Adrenal gland (tissue), 12 donors: ENCODE measurements around the gene GLRB. TPM values are rescaled to one million over a fixed set of nuclear protein-coding genes. Genes with fewer than 3 reads are reported as not detected.

Source experiments
- DNase-seq, 7 donors: peaks; one replicate each; pipeline ENCODE4 v3.0.0-alpha.2; 2019 to 2020
- H3K27ac ChIP-seq, 5 donors: fragments of 200-600 bp; sonication (generic) in 4 of 5; 1 replicate in 3 of 5; 2 replicates in 2 of 5; pipeline versions ENCODE4 v1.5.1 to v1.8.0; 2016 to 2020; ENCODE audit warnings: mild to moderate bottlenecking in 1 of 5
- H3K27me3 ChIP-seq: fragments of 200-600 bp; 2 replicates; pipeline ENCODE4 v1.8.0; 2021
- H3K36me3 ChIP-seq, 2 donors: fragments of 200-600 bp; replicated peaks in 1 of 2; 1 replicate in 1 of 2; 2 replicates in 1 of 2; pipeline versions ENCODE4 v1.5.1 to v1.8.0; 2018 to 2022
- H3K4me1 ChIP-seq, 2 donors: fragments of 200-600 bp; replicated peaks in 1 of 2; 1 replicate in 1 of 2; 2 replicates in 1 of 2; pipeline versions ENCODE4 v1.5.1 to v1.8.0; 2018 to 2021
- H3K4me3 ChIP-seq, 4 donors: fragments of 200-600 bp; sonication (generic) in 3 of 4; one replicate each; pipeline ENCODE4 v1.5.1; 2016 to 2018
- H3K9me3 ChIP-seq, 3 donors: fragments of 200-600 bp; sonication (generic) in 1 of 3; replicated peaks in 1 of 3; 1 replicate in 2 of 3; 2 replicates in 1 of 3; pipeline versions ENCODE4 v1.5.1 to v1.8.0; 2016 to 2021
- CTCF ChIP-seq, 6 experiments: fragments of 450-650 bp in 4 of 6; fragments of 200-600 bp in 2 of 6; sonication (generic) in 1 of 6; IDR thresholded peaks; 1 replicate in 5 of 6; 2 replicates in 1 of 6; pipeline versions ENCODE4 v1.5.1 to v1.8.0; 2016 to 2021; ENCODE audit warnings: antibody characterized with exemption in 6 of 6, mild to moderate bottlenecking in 2 of 6, moderate library complexity in 1 of 6
- POLR2A ChIP-seq, 2 donors: fragments of 450-650 bp; IDR thresholded peaks; one replicate each; pipeline ENCODE4 v1.6.1; 2017; ENCODE audit warnings: antibody characterized with exemption in 2 of 2, mild to moderate bottlenecking in 2 of 2, moderate library complexity in 1 of 2
- WGBS, 4 donors: extraction: QIAGEN DNeasy Blood & Tissue Kit in 2 of 4; methylation state at CpG; one replicate each; pipeline versions ENCODE4 v1.1.5 to v1.1.7; 2013 to 2017; 5-methylcytosine and 5-hydroxymethylcytosine counted together
- intact Hi-C, 2 donors: fragments of 100-400 bp; cut with DNase I; formaldehyde crosslinking; loops; one replicate each; pipeline versions ENCODE4 v1.14.1 to v1.15.0; 2022 to 2023
- polyA plus RNA-seq, 3 donors: library from polyadenylated mRNA; stranded (reverse); fragments of 200-250 nt in 2 of 3; fragments of 350-450 nt in 1 of 3; fragmentation: Illumina TruSeq in 1 of 3; extraction: RNeasy Lipid Tissue Mini Kit (QIAGEN cat#74804) in 1 of 3; gene quantifications; one replicate each; pipeline ENCODE4 v1.2.3, GENCODE V29; 2013 to 2014
- total RNA-seq, 9 donors: library from RNA; depleted of rRNA in 4 of 9; stranded (reverse); fragments of >200 nt in 4 of 9; fragments of 120-200 nt in 1 of 9; fragmentation: NEBNext Ultra II Directional in 1 of 9; extraction: Animal tissue kit (Norgen Biotek cat#: 25700) in 1 of 9; gene quantifications; one replicate each; pipeline versions ENCODE4 v1.1.0 to v1.2.4, GENCODE V29; 2013 to 2023
- donor health status: healthy with polysubstance abuse.
- donor health status: Bipolar disorder and iron deficiency.
- donor health status: DM: yes; HTN: yes; CAD: no.
- donor health status: DM: no; HTN: no; CAD: no.
- donor health status: DM: no; HTN: no; CAD: no.
- donor health status: DM: yes; HTN: yes; CAD: no.

The GLRB gene
- total and polyA plus RNA-seq, 12 donors, result 1.7 to 12.7 (median 5.9) TPM

- H3K4me3 ChIP-seq, result no peak overlapping the region
- intact Hi-C loops, result no loop called here
- H3K27me3 ChIP-seq, result no peaks in the 10 kb centered on the region
- no peaks in the 10 kb centered on the region for H3K4me1 ChIP-seq
- no peak overlapping the region for H3K27ac ChIP-seq
- 91 to 95% (median 92%) methylated on average over 2 of the region's 2 CpGs for WGBS, 4 donors
- DNase-seq, result no peak
- no peaks in the 10 kb centered on the region for H3K36me3 ChIP-seq
- TF ChIP-seq POLR2A (IDR thresholded peaks at IDR 0.05), result no peak
- TF ChIP-seq CTCF (IDR thresholded peaks at IDR 0.05), result no peak
- no peaks in the 10 kb centered on the region for H3K9me3 ChIP-seq
Measured at GRCh38 chr4:157121401-157121800, 45.5 kb downstream of the GLRB start.

GRCh38 chr4:157127571-157127970 is 51.6 kb downstream of the GLRB start:
- H3K4me3 ChIP-seq, result no peak overlapping the region
- 83 to 93% (median 89%) methylated on average over 2 of the region's 2 CpGs for WGBS, 4 donors
- no peaks in the 10 kb centered on the region for H3K4me1 ChIP-seq
- H3K27me3 ChIP-seq, result no peaks in the 10 kb centered on the region
- TF ChIP-seq CTCF (IDR thresholded peaks at IDR 0.05) (no peak), POLR2A (IDR thresholded peaks at IDR 0.05) (no peak)
- no peak for DNase-seq
- no peaks in the 10 kb centered on the region for H3K9me3 ChIP-seq
- intact Hi-C loops, result no loop called here
- no peak overlapping the region for H3K27ac ChIP-seq
- H3K36me3 ChIP-seq, result no peaks in the 10 kb centered on the region

GRCh38 chr4:157128395-157128794 is 52.4 kb downstream of the GLRB start:
- Histone ChIP-seq H3K9me3 (no peaks in the 10 kb centered on the region), H3K4me3 (no peak overlapping the region), H3K4me1 (no peaks in the 10 kb centered on the region), H3K27ac (no peak overlapping the region), H3K27me3 (no peaks in the 10 kb centered on the region), H3K36me3 (no peaks in the 10 kb centered on the region)
- intact Hi-C loops, result no loop called here
- peak in 6 of 7 donors; percentile 9 to 53 (median 21) for DNase-seq
- peak in 3 of 6 experiments; percentile 21 to 41 (median 35) for TF ChIP-seq CTCF (IDR thresholded peaks at IDR 0.05)
- TF ChIP-seq POLR2A (IDR thresholded peaks at IDR 0.05), result no peak

GRCh38 chr4:157141976-157142375 is 66.0 kb downstream of the GLRB start:
- H3K27me3 ChIP-seq, result no peaks in the 10 kb centered on the region
- DNase-seq, result no peak
- no peaks in the 10 kb centered on the region for H3K4me1 ChIP-seq
- H3K9me3 ChIP-seq, result no peaks in the 10 kb centered on the region
- no peak overlapping the region for H3K27ac ChIP-seq
- H3K36me3 ChIP-seq, result no peaks in the 10 kb centered on the region
- intact Hi-C loops, result no loop called here
- H3K4me3 ChIP-seq, result no peak overlapping the region
- TF ChIP-seq CTCF (IDR thresholded peaks at IDR 0.05) (no peak), POLR2A (IDR thresholded peaks at IDR 0.05) (no peak)
